ENCODE measurements around the gene GALR1.

DNA sequence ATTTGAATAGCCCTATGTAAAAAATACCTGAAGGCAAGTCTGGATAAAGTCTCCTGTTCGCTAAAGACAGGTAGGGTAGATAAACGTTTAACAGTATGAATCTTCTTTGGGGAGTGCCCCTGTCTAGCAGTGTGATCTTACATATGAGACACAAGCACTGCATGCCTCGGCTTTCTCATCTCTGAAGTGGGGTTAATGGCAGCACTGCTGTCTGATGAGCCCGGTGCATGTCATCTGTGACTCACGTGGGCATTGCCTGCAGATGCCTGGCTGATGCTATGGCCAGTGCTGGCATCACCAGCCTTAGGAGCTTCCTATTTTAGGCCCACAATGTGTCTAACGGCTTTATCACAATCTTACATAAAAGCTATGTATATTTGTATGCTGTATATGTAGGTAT, 50.1 kb downstream of the GALR1 start:
- TF ChIP-seq, protein P1, sequence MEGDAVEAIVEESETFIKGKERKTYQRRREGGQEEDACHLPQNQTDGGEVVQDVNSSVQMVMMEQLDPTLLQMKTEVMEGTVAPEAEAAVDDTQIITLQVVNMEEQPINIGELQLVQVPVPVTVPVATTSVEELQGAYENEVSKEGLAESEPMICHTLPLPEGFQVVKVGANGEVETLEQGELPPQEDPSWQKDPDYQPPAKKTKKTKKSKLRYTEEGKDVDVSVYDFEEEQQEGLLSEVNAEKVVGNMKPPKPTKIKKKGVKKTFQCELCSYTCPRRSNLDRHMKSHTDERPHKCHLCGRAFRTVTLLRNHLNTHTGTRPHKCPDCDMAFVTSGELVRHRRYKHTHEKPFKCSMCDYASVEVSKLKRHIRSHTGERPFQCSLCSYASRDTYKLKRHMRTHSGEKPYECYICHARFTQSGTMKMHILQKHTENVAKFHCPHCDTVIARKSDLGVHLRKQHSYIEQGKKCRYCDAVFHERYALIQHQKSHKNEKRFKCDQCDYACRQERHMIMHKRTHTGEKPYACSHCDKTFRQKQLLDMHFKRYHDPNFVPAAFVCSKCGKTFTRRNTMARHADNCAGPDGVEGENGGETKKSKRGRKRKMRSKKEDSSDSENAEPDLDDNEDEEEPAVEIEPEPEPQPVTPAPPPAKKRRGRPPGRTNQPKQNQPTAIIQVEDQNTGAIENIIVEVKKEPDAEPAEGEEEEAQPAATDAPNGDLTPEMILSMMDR (IDR thresholded peaks at IDR 0.05; ENCODE audit: extremely low read depth in 1 of 2, insufficient read depth in 1 of 2, low read depth in 1 of 2, low read length in 2 of 2) = no peak
- no peak for TF ChIP-seq POLR2AphosphoS5 (IDR thresholded peaks at IDR 0.05; ENCODE audit: insufficient read depth, low read depth, low read length)
- TF ChIP-seq POLR2A (IDR thresholded peaks at IDR 0.05; ENCODE audit: low read depth, low read length) = no peak
- TF ChIP-seq EZH2 (IDR thresholded peaks at IDR 0.05; ENCODE audit: borderline replicate concordance, low read depth, low read length, severe bottlenecking) = no peak
- TF ChIP-seq, protein P2, sequence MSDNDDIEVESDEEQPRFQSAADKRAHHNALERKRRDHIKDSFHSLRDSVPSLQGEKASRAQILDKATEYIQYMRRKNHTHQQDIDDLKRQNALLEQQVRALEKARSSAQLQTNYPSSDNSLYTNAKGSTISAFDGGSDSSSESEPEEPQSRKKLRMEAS (IDR thresholded peaks at IDR 0.05; ENCODE audit: insufficient read depth, insufficient read length) = no peak
- no peak for TF ChIP-seq JUN (IDR thresholded peaks at IDR 0.05; ENCODE audit: borderline replicate concordance, insufficient read depth, insufficient read length, low read depth)
- TF ChIP-seq MYC (IDR thresholded peaks at IDR 0.05; ENCODE audit: low read depth, low read length) = no peak
- TF ChIP-seq FOS (IDR thresholded peaks at IDR 0.05; ENCODE audit: borderline replicate concordance, insufficient read depth, low read length) = no peak

All from endothelial cell of umbilical vein (primary cell).